ENCODE results near the gene PHYHD1.

DNA sequence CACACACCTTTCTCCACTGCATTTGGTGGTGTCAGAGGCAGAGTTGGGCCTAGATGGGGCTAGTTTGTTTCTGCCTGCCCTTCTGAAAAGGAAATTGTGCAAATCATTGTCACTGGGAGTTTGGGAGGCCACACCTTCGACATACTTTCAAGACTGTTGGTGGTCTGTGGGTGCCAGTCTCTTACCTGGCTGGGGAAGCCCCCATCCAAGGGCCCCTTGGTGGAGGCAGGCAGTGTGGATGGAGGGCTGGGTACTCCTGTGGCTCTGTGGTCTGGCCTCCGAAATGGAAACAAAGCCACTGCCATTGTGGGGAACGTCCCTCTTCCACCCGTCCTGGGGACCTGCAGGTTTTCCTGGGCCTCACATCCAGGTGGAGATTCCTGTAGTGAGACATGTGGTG is 10.9 kb upstream of the PHYHD1 start:
- TF ChIP-seq, protein P1, sequence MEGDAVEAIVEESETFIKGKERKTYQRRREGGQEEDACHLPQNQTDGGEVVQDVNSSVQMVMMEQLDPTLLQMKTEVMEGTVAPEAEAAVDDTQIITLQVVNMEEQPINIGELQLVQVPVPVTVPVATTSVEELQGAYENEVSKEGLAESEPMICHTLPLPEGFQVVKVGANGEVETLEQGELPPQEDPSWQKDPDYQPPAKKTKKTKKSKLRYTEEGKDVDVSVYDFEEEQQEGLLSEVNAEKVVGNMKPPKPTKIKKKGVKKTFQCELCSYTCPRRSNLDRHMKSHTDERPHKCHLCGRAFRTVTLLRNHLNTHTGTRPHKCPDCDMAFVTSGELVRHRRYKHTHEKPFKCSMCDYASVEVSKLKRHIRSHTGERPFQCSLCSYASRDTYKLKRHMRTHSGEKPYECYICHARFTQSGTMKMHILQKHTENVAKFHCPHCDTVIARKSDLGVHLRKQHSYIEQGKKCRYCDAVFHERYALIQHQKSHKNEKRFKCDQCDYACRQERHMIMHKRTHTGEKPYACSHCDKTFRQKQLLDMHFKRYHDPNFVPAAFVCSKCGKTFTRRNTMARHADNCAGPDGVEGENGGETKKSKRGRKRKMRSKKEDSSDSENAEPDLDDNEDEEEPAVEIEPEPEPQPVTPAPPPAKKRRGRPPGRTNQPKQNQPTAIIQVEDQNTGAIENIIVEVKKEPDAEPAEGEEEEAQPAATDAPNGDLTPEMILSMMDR (IDR thresholded peaks at IDR 0.05) = no peak
- no peak for TF ChIP-seq POLR2A (IDR thresholded peaks at IDR 0.05)
